Uterus (tissue), 4 donors: ENCODE data around the gene TMOD2. TPM values are rescaled to one million over a fixed set of nuclear protein-coding genes. Genes with fewer than 3 reads are reported as not detected.

Source experiments
- DNase-seq, 2 donors: peaks; one replicate each; pipeline ENCODE4 v3.0.0-alpha.2; 2019 to 2020
- H3K27ac ChIP-seq, 2 donors: fragments of 200-600 bp; sonication (generic); 1 replicate in 1 of 2; 2 replicates in 1 of 2; pipeline ENCODE4 v1.5.1; 2016 to 2018
- H3K27me3 ChIP-seq, 2 donors: fragments of 200-600 bp; sonication (generic); one replicate each; pipeline ENCODE4 v1.5.1; 2018 to 2019; ENCODE audit warnings: control low read depth in 1 of 2
- H3K36me3 ChIP-seq, 2 donors: fragments of 200-600 bp; sonication (generic); one replicate each; pipeline ENCODE4 v1.5.1; 2019; ENCODE audit warnings: control low read depth in 1 of 2
- H3K4me1 ChIP-seq, 2 donors: fragments of 200-600 bp; sonication (generic); one replicate each; pipeline ENCODE4 v1.5.1; 2018 to 2019; ENCODE audit warnings: control low read depth in 1 of 2
- H3K4me3 ChIP-seq, 2 donors: fragments of 200-600 bp; sonication (generic); 1 replicate in 1 of 2; 2 replicates in 1 of 2; pipeline ENCODE4 v1.5.1; 2018 to 2019; ENCODE audit warnings: mild to moderate bottlenecking in 1 of 2
- H3K9me3 ChIP-seq, 2 donors: fragments of 200-600 bp; sonication (generic); one replicate each; pipeline ENCODE4 v1.5.1; 2019; ENCODE audit warnings: control low read depth in 1 of 2
- POLR2A ChIP-seq, 2 donors: fragments of 450-650 bp; IDR thresholded peaks; one replicate each; pipeline ENCODE4 v1.6.1; 2016; ENCODE audit warnings: antibody characterized with exemption in 2 of 2, mild to moderate bottlenecking in 1 of 2, moderate library complexity in 1 of 2
- intact Hi-C: fragments of 100-400 bp; cut with DNase I; formaldehyde crosslinking; loops from one replicate; pipeline ENCODE4 v1.15.1; 2023; ENCODE audit warnings: low total_unique reads
- total RNA-seq, 4 donors: library from RNA; depleted of rRNA in 3 of 4; stranded (reverse); fragments of >200 nt in 3 of 4; gene quantifications; one replicate each; pipeline versions ENCODE4 v1.1.0 to v1.2.4, GENCODE V29; 2014 to 2023
- TF ChIP-seq, protein P1 (sequence below), 4 experiments: fragments of 200-600 bp in 2 of 4; fragments of 450-650 bp in 2 of 4; sonication (generic) in 2 of 4; IDR thresholded peaks; one replicate each; pipeline ENCODE4 v1.5.1; 2016 to 2019; ENCODE audit warnings: antibody characterized with exemption in 4 of 4, mild to moderate bottlenecking in 2 of 4, moderate library complexity in 1 of 4
- donor health status: DM: yes; HTN: yes; CAD: no.

The TMOD2 gene
- total RNA-seq, 4 donors from 2014 or later, result 20.9 to 113 (median 35.0) TPM

DNA sequence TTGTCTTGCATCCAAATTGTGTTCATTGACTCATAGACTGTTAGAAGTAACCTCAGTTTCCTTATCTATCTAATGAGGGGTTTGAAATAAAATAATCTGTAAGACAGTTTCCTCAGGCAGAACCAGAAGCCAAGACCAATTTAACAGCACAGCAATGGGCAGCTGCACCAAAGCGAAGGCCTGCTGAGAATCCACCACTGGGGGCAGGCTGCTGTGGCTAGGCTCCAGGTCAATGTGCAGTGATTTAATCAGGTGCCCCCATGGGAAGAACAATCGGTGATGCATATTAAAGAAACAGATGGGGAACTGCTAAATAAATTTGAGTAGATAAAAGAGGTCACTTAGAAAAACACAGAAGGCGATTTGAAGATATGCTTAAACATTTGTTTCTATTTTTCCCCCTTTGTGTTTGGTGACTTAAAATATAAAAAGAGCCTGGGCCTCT lies 50.0 kb downstream of the TMOD2 start:
- Histone ChIP-seq H3K36me3 (no peaks in the 10 kb centered on the region), H3K4me3 (no peak overlapping the region), H3K27me3 (no peaks in the 10 kb centered on the region), H3K4me1 (no peaks in the 10 kb centered on the region), H3K27ac (no peak overlapping the region), H3K9me3 (no peaks in the 10 kb centered on the region)
- intact Hi-C loops, result no loop called here
- TF ChIP-seq, protein P1, sequence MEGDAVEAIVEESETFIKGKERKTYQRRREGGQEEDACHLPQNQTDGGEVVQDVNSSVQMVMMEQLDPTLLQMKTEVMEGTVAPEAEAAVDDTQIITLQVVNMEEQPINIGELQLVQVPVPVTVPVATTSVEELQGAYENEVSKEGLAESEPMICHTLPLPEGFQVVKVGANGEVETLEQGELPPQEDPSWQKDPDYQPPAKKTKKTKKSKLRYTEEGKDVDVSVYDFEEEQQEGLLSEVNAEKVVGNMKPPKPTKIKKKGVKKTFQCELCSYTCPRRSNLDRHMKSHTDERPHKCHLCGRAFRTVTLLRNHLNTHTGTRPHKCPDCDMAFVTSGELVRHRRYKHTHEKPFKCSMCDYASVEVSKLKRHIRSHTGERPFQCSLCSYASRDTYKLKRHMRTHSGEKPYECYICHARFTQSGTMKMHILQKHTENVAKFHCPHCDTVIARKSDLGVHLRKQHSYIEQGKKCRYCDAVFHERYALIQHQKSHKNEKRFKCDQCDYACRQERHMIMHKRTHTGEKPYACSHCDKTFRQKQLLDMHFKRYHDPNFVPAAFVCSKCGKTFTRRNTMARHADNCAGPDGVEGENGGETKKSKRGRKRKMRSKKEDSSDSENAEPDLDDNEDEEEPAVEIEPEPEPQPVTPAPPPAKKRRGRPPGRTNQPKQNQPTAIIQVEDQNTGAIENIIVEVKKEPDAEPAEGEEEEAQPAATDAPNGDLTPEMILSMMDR (IDR thresholded peaks at IDR 0.05), result peak in 1 of 4 experiments; percentile 15
- TF ChIP-seq POLR2A (IDR thresholded peaks at IDR 0.05), result no peak
- no peak for DNase-seq

GRCh38 chr15:51802593-51802992 lies 51.2 kb downstream of the TMOD2 start:
- TF ChIP-seq POLR2A (IDR thresholded peaks at IDR 0.05), result no peak
- TF ChIP-seq, protein P1 (IDR thresholded peaks at IDR 0.05), result no peak
- no peaks in the 10 kb centered on the region for H3K27me3 ChIP-seq
- no peaks in the 10 kb centered on the region for H3K4me1 ChIP-seq
- no peaks in the 10 kb centered on the region for H3K36me3 ChIP-seq
- no peak overlapping the region for H3K4me3 ChIP-seq
- H3K27ac ChIP-seq, result no peak overlapping the region
- H3K9me3 ChIP-seq, result no peaks in the 10 kb centered on the region
- intact Hi-C loops, result no loop called here
- no peak for DNase-seq

DNA sequence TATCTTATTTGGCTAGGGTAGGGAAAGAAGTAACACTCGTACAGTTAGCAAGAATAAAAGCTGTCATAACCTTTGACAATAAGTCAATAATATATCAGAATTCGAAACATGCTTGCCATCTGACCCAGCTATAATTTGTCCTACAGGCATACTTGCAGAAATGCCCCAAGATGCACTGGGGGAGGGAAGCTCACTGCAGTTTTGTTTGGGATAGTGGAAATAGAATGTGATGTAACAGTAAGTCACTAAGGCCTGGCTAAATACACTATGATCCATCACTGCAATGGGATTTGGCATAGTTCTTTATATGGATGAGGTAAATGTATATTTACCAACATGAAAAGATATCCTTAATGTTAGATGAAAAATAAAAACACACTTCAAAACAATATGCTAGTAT lies 52.6 kb downstream of the TMOD2 start:
- no peak overlapping the region for H3K27ac ChIP-seq
- TF ChIP-seq, protein P1 (IDR thresholded peaks at IDR 0.05), result no peak
- TF ChIP-seq POLR2A (IDR thresholded peaks at IDR 0.05), result no peak
- no peak overlapping the region for H3K4me3 ChIP-seq
- DNase-seq, result no peak
- no peaks in the 10 kb centered on the region for H3K27me3 ChIP-seq
- intact Hi-C loops, result no loop called here
- no peaks in the 10 kb centered on the region for H3K4me1 ChIP-seq
- H3K36me3 ChIP-seq, result no peaks in the 10 kb centered on the region
- H3K9me3 ChIP-seq, result no peaks in the 10 kb centered on the region

DNA sequence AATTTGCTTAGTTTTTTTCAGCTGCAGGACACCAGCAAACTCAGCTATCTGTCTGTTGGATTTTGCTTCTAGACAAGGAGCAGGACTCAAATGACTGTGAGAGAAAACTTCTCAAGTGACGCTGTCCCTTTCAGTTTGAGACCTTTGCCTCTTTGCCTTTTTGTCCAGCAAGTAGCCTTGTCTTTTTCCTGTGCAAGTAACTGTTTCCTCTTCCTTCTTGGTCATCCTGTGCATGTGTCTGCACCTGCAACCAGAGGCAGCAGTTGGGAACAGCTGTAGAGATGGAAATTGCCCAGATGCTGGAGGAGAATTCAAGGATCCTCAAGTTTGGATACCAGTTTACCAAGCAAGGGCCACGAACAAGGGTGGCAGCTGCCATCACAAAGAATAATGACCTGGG lies 54.7 kb downstream of the TMOD2 start:
- Histone ChIP-seq H3K27ac (no peak overlapping the region), H3K4me1 (no peaks in the 10 kb centered on the region), H3K4me3 (no peak overlapping the region), H3K9me3 (no peaks in the 10 kb centered on the region), H3K27me3 (no peaks in the 10 kb centered on the region), H3K36me3 (no peaks in the 10 kb centered on the region)
- intact Hi-C loops, result no loop called here
- TF ChIP-seq POLR2A (IDR thresholded peaks at IDR 0.05), result no peak
- TF ChIP-seq, protein P1 (IDR thresholded peaks at IDR 0.05), result no peak
- DNase-seq, result no peak

- Histone ChIP-seq H3K36me3 (no peaks in the 10 kb centered on the region), H3K9me3 (no peaks in the 10 kb centered on the region), H3K27ac (no peak overlapping the region), H3K27me3 (no peaks in the 10 kb centered on the region), H3K4me3 (no peak overlapping the region), H3K4me1 (no peaks in the 10 kb centered on the region)
- intact Hi-C loops, result no loop called here
- TF ChIP-seq, protein P1 (IDR thresholded peaks at IDR 0.05), result no peak
- no peak for TF ChIP-seq POLR2A (IDR thresholded peaks at IDR 0.05)
- no peak for DNase-seq
Observed at GRCh38 chr15:51809457-51809856, 58.1 kb downstream of the TMOD2 start.
